HG02623 (cell line): ENCODE measurements around the gene TERB2.
A peak's percentile ranks its signal among the peaks of the same experiment; 100 is the strongest.
"Not testable (repeated sequence)": the region's sequence is repeated elsewhere in the genome, so short reads cannot be mapped to it uniquely, and the experiment has no call there.

Experiments used
- ATAC-seq: cut with Tn5 transposase; IDR thresholded peaks from one replicate; pipeline ENCODE4 v1.9.1; 2021; ENCODE audit warnings: moderate library complexity; ENCODE audit not compliant: unreplicated experiment

The TERB2 gene

DNA sequence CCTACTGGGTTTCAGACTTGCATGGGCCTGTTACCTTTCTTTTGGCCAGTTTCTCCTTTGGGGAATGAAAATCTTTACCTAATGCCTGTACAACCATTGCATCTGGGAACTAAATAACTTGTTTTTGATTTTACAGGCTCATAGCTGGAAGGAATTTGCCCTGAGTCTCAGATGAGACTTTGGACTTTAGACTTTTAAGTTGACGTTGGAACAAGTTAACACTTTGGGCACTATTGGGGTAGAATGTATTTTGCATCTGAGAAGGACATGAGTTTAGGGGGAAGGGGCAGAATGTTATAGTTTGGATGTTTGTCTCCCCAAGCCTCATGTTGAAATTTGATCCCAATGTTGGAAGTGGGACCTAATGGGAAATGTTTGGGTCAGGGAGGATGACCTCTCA is 44.7 kb downstream of the TERB2 start:
- not testable (repeated sequence) for ATAC-seq

- ATAC-seq, result not testable (repeated sequence)
Observed at GRCh38 chr15:45003731-45004410, 47.4 kb downstream of the TERB2 start.

- ATAC-seq, result not testable (repeated sequence)
Observed at GRCh38 chr15:45004590-45005175, 48.2 kb downstream of the TERB2 start.

- ATAC-seq, result no peak
Observed at GRCh38 chr15:45009046-45009445, 52.6 kb downstream of the TERB2 start.

- not testable (repeated sequence) for ATAC-seq
Observed at GRCh38 chr15:45015114-45015513, 58.6 kb downstream of the TERB2 start.

GRCh38 chr15:45020222-45020900 is 63.9 kb downstream of the TERB2 start:
- ATAC-seq, result not testable (repeated sequence)

GRCh38 chr15:45020901-45021259 is 64.4 kb downstream of the TERB2 start:
- ATAC-seq, result not testable (repeated sequence)

DNA sequence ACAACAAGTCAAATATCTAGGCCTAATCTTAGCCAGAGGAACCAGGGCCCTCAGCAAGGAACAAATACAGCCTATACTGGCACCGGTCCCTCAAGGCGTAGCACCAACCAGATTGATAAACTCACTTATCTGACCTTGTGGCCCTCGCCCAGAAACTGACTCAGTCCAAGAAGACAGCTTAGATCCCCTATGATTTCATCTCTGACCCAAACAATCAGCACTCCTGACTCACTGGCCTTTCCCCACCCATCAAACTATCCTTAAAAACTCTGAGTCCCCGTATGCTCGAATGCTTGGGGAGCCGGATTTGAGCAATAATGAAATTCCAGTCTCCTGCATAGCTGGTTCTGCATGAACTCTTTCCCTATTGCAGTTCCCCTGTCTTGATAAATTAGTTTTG is 64.9 kb downstream of the TERB2 start:
- ATAC-seq, result no peak

DNA sequence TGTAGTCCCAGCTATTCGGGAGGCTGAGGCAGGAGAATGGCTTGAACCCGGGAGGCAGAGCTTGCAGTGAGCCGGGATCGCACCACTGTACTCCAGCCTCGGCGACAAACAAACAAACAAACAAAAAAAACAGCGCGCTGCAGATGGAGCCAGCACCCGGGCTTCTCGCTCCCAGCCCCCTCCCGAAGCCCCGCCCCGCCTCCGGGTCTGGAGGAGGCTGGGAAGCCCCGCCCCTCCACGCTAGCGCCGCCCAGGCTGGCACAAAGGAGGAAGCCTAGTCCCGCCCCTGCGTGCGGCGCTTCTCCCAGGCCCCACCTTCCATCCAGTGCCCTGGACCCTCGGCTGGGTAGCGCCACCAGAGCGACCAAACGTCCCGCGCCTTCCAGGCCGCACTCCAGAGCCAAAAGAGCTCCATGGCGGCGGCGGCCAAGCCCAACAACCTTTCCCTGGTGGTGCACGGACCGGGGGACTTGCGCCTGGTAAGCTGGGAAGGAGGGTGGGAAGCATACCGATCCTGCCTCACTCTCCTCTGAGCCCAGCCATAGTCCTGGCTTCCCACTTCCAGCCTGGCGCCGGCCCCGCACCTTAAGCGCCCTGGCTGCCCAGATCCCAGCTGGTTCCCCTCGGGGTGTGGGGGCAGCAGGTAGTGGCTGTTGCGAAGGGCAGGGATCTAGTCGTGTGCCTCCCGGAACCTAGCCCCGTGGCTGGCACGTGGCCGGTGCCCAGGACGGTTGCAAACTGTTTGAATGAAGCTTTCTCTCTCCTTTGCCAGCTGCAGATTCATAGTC is 66.6 kb downstream of the TERB2 start, which contains the start of gene SORD:
Gene SORD (plus strand): TSS at position 325 of the 788 bp plus-strand sequence. CDS start 89 bp downstream, at position 414.
- ATAC-seq, result peak; percentile 95

DNA sequence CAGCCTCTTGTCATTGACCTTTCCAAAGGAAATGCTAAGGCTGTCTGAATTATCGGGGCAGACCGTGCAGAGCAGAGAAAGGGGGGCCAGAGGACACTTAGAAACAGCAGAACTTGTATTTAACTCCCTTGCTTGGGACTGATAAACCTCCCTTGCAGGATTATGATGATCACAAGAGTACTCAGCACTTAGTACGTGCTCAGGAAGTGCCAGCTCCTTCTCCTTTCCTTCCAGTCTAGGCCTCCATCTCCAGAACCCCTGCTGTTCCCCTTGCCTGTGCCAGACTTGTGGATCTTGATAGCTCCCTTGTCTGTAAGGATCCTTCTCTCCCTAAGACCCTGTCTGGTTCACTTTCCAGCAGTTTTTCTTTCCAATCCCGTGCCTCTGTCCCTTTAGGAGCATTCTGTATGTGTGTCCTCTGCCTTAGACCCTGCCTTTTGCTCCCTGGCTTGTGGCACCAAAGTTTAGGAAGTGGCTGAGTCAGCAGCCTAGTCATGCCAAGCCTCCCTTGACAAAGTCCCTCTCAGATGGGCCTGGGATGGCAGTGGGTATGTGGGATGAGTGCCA is 67.3 kb downstream of the TERB2 start:
- ATAC-seq, result no peak

DNA sequence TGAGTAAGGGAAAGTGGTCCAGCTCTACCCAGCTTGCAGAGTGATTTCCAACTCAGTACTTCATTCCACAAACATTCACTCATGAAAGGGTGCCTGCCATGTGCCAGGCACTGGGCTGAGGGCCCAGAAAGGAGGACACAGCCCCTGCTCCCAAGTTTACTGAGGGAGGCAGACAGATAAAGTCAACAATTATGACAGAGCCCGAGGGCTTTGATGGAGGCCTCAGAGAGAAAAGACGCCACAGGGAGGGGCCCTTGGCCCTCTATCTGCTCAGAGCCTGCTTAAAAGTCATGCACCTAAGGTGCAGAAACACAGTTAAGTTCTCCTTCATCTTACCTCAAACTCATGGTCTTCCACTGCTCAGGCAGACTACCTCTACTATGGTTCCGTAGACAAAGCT is 68.2 kb downstream of the TERB2 start:
- not testable (repeated sequence) for ATAC-seq

DNA sequence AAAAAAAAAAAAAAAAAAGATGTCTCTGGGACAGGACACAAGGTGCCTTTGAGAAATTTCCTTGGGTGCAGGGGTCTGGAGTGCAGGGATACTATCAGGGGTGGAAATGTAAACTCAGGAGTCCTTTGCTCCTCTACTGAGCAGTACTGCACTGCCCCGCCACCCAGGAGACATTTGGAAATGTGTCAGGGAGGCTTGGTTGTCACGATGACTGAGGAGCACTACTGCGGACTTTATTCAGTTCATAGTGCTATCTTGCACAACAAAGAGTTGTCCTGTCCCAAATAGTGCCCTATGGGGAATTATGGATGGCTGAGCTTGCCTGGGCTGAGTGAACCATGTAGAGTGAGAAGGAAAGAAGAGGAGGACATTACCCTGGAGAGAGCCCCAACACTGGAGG is 69.1 kb downstream of the TERB2 start:
- ATAC-seq, result not testable (repeated sequence)

DNA sequence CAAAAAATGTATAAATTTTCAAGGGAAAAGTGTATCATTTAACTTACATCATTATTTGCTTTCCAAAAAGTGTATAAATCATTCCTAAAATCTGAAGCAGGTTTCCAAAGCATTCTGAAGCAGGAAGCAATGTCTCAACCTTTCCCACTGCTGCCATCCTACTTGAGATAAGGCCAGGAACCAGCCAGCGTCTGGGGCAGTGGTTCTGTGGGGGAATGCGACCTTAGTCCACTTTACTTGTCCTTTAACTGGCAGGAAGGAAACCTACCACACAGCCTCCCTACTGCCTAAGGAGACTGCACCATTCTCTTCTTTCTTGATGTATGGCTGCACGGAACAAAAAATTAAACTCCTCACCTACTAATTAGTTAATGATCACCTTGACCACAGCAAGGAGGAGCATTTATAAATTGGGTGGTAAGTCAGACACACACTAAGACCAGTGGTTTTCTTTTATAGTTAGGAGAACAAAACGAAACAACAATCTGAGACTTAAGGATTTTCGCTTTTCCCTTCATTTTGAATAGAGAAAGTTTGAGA is 70.2 kb downstream of the TERB2 start:
- no peak for ATAC-seq

DNA sequence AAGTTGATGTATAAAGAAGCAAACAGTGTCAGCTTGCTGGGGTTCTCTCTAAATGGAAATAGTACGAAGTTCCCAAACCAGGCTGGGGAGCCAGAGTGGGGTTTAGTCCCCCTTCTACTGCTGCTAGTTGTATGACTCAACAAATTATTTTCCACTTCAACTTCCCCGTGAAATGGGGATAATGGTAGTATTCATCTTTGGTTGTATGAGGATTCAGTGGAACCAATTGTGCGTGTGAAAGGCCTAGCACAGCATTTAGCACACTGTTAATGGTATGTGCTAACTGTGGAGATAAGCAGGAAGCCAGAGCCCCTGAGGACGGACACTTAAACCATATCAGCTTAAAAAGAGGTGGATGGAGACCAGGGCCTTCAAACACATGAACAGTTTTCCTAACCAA is 70.7 kb downstream of the TERB2 start:
- ATAC-seq, result no peak
